Stomach (tissue), 9 donors: ENCODE data around the gene RASSF4. TPM values are rescaled to one million over a fixed set of nuclear protein-coding genes. Genes with fewer than 3 reads are reported as not detected.

Experiments used
- DNase-seq, 2 donors: peaks; one replicate each; pipeline versions ENCODE4 v3.0.0 to v3.0.0-alpha.2; 2013 to 2019
- H3K27ac ChIP-seq, 5 donors: fragments of 200-600 bp in 4 of 5; sonication (generic) in 4 of 5; one replicate each; pipeline ENCODE4 v1.5.1; 2013 to 2019; ENCODE audit warnings: mild to moderate bottlenecking in 1 of 5, moderate library complexity in 1 of 5
- H3K27me3 ChIP-seq, 3 donors: fragments of 200-600 bp; sonication (generic); one replicate each; pipeline ENCODE4 v1.5.1; 2017 to 2019; ENCODE audit warnings: mixed run types in 1 of 3
- H3K36me3 ChIP-seq, 4 donors: fragments of 200-600 bp; sonication (generic); 1 replicate in 3 of 4; 2 replicates in 1 of 4; pipeline ENCODE4 v1.5.1; 2016 to 2019
- H3K4me1 ChIP-seq, 4 donors: fragments of 200-600 bp; sonication (generic); one replicate each; pipeline ENCODE4 v1.5.1; 2016 to 2019
- H3K4me3 ChIP-seq, 4 donors: fragments of 200-600 bp; sonication (generic) in 3 of 4; one replicate each; pipeline ENCODE4 v1.5.1; 2016 to 2019; ENCODE audit warnings: mild to moderate bottlenecking in 1 of 4
- H3K9me3 ChIP-seq, 4 donors: fragments of 200-600 bp; sonication (generic); one replicate each; pipeline ENCODE4 v1.5.1; 2016 to 2019
- EP300 ChIP-seq: sonication (generic); formaldehyde crosslinking; IDR thresholded peaks from one replicate; pipeline ENCODE4 v1.6.1; 2017; ENCODE audit warnings: antibody characterized with exemption
- POLR2A ChIP-seq, 4 donors: fragments of 450-650 bp; IDR thresholded peaks; one replicate each; pipeline ENCODE4 v1.6.1; 2016; ENCODE audit warnings: antibody characterized with exemption in 4 of 4, control low read depth in 2 of 4, mild to moderate bottlenecking in 1 of 4, moderate library complexity in 1 of 4
- POLR2AphosphoS5 ChIP-seq, 3 donors: sonication (generic); formaldehyde crosslinking; IDR thresholded peaks; one replicate each; pipeline ENCODE4 v1.6.1; 2016; ENCODE audit warnings: antibody characterized with exemption in 3 of 3
- WGBS, 5 donors: extraction: QIAGEN DNeasy Blood & Tissue Kit in 3 of 5; methylation state at CpG; one replicate each; pipeline versions ENCODE4 v1.1.5 to v1.1.7; 2013 to 2018; 5-methylcytosine and 5-hydroxymethylcytosine counted together
- intact Hi-C: fragments of 100-400 bp; cut with DNase I; formaldehyde crosslinking; loops from one replicate; pipeline ENCODE4 v1.15.1; 2023; ENCODE audit warnings: low total_unique reads
- polyA plus RNA-seq, 3 donors: library from polyadenylated mRNA; stranded (reverse); fragments of 200-250 nt; gene quantifications; one replicate each; pipeline ENCODE4 v1.2.3, GENCODE V29; 2013
- total RNA-seq, 5 donors: library from RNA; depleted of rRNA; stranded (reverse); fragments of >200 nt; gene quantifications; one replicate each; pipeline versions ENCODE4 v1.1.0 to v1.2.3, GENCODE V29; 2014 to 2016
- TF ChIP-seq, protein P1 (sequence below), 7 experiments: fragments of 450-650 bp in 4 of 7; fragments of 200-600 bp in 3 of 7; sonication (generic) in 3 of 7; IDR thresholded peaks; one replicate each; pipeline ENCODE4 v1.5.1; 2016 to 2019; ENCODE audit warnings: antibody characterized with exemption in 7 of 7, control low read depth in 2 of 7, mild to moderate bottlenecking in 1 of 7
- donor health status: healthy with polysubstance abuse.
- donor health status: Bipolar disorder and iron deficiency.
- donor health status: healthy.

The RASSF4 gene
- total and polyA plus RNA-seq, 8 donors, result 7.8 to 74.5 (median 14.6) TPM

DNA sequence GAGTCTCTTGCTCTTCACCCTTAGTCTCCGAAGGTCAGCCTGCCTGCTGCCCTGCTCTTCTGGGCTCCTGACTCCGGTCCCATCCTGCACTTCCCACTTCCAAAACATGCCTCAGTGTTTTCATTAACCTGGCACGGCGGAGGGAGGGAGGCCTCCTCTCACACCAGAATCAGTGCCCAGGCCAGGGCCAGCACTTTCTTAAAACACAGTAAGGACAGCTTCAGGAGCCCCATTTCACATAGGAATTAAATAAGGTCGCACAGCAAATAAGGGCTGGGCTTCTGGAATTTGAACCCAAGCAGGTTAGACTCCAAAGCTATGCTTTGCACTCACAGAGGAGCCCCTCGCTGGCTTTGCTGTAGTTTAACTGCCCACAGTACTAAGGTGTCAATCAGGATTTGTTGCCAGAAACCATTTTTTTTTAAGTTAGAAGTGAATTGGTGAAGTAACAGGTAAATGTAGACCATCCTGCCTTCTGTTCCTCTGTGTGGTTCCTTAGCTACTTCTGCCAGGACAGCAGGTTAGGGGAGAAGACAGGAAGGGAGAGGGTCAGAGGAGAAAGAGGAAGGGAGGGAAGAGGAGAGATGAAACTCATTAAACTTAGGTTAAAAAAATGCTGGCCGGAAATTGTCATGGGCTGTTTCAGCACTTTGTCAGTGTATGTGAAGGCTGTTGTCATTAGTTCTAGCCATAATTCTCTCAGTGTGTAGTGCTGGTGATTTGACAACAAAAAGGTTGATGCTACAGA is 1.1 kb downstream of the RASSF4 start:
- Histone ChIP-seq H3K4me3 (peak overlapping the region; percentile 60 to 72 (median 72)), H3K27me3 (no peaks in the 10 kb centered on the region), H3K36me3 (peaks cover 0 to 7% (median 1%) of the 10 kb centered on the region in 4 donors), H3K9me3 (no peaks in the 10 kb centered on the region), H3K27ac (peak overlapping the region in 4 of 5 donors; percentile 87 to 96 (median 92)), H3K4me1 (peaks cover 47 to 88% (median 67%) of the 10 kb centered on the region in 4 donors)
- intact Hi-C loops, result no loop called here
- peak in 1 of 2 donors; percentile 12 for DNase-seq
- TF ChIP-seq, protein P1, sequence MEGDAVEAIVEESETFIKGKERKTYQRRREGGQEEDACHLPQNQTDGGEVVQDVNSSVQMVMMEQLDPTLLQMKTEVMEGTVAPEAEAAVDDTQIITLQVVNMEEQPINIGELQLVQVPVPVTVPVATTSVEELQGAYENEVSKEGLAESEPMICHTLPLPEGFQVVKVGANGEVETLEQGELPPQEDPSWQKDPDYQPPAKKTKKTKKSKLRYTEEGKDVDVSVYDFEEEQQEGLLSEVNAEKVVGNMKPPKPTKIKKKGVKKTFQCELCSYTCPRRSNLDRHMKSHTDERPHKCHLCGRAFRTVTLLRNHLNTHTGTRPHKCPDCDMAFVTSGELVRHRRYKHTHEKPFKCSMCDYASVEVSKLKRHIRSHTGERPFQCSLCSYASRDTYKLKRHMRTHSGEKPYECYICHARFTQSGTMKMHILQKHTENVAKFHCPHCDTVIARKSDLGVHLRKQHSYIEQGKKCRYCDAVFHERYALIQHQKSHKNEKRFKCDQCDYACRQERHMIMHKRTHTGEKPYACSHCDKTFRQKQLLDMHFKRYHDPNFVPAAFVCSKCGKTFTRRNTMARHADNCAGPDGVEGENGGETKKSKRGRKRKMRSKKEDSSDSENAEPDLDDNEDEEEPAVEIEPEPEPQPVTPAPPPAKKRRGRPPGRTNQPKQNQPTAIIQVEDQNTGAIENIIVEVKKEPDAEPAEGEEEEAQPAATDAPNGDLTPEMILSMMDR (IDR thresholded peaks at IDR 0.05), result no peak
- TF ChIP-seq EP300 (no peak), POLR2A (IDR thresholded peaks at IDR 0.05) (no peak), POLR2AphosphoS5 (IDR thresholded peaks at IDR 0.05) (no peak)
- WGBS, 5 donors, result 66 to 72% (median 67%) methylated on average over 7 of the region's 7 CpGs

DNA sequence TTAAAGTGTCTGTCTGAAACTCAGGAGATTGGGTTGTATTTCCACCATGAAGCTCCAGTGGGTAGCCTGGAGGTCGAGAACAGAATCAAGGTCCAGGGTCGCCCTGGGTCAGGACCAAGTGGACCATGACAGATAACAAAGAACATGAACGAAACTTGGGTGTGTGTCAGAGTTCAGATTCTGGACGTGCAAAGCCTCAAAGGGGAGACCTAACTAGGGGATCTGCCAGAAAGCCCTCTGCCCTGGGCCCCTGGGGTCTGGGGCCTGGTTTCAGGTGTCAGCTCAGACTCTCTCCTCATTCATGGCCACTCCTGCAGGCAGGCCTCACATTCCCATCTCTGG is 1.6 kb downstream of the RASSF4 start:
- no peaks in the 10 kb centered on the region for H3K9me3 ChIP-seq
- no peak for DNase-seq
- H3K4me1 ChIP-seq, result peaks cover 48 to 90% (median 70%) of the 10 kb centered on the region in 4 donors
- peaks cover 0 to 4% (median 0%) of the 10 kb centered on the region in 4 donors for H3K36me3 ChIP-seq
- no peaks in the 10 kb centered on the region for H3K27me3 ChIP-seq
- 53 to 69% (median 61%) methylated on average over 4 of the region's 4 CpGs for WGBS, 5 donors
- TF ChIP-seq POLR2AphosphoS5 (IDR thresholded peaks at IDR 0.05) (no peak), EP300 (no peak), POLR2A (IDR thresholded peaks at IDR 0.05) (no peak)
- TF ChIP-seq, protein P1 (IDR thresholded peaks at IDR 0.05), result no peak
- peak overlapping the region; percentile 3 to 72 (median 66) for H3K4me3 ChIP-seq
- peak overlapping the region in 4 of 5 donors; percentile 32 to 93 (median 90) for H3K27ac ChIP-seq
- intact Hi-C loops, result no loop called here

DNA sequence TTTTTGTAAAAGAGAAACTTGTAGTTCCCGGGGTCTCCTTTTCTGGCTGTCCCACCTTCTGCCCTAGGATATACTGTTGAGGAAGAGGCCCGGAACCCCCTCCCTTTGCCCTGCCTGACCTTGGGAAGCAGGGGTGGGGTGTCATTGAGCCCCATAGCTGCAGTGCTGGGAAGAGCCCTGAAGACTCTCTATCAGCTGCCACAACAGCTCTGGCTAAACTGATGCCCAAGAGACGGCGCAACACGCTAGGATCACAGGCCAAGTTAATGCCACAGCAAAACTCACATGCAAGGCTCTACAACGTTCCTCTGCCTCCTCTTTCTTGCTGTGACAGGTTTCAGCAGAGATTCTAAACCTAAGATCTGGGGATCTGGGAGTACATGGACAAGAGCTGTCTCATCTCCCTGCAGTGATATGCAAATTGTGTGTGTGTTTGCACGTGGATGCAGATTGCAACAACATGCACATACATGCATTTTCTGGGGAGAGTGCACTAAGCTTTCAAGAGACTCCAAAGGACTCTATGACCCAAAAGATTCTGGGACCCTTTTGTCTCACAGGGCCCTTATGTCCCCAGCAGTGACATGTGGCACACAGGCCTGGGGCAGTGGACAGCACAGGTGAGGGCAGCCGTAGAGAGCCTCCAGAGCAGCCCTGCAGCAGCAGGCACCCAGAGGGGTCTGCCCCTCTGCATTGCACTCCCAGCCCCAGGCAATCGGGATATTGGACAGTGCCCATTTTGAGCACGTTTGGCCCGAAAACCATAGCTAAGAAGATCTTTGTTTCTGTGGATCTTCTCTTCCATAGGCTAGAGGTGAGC is 2.5 kb downstream of the RASSF4 start:
- peaks cover 53 to 92% (median 77%) of the 10 kb centered on the region in 4 donors for H3K4me1 ChIP-seq
- TF ChIP-seq, protein P1 (IDR thresholded peaks at IDR 0.05), result no peak
- TF ChIP-seq POLR2A (IDR thresholded peaks at IDR 0.05) (no peak), EP300 (no peak), POLR2AphosphoS5 (IDR thresholded peaks at IDR 0.05) (no peak)
- peak overlapping the region in 3 of 4 donors; percentile 32 to 72 (median 72) for H3K4me3 ChIP-seq
- H3K27ac ChIP-seq, result peak overlapping the region in 4 of 5 donors; percentile 45 to 93 (median 80)
- H3K36me3 ChIP-seq, result no peaks in the 10 kb centered on the region
- H3K27me3 ChIP-seq, result no peaks in the 10 kb centered on the region
- WGBS, 5 donors, result 78 to 88% (median 86%) methylated on average over 9 to 11 of the region's 11 CpGs
- intact Hi-C loops, result no loop called here
- no peak for DNase-seq
- no peaks in the 10 kb centered on the region for H3K9me3 ChIP-seq
